ENCODE measurements around the gene WDFY3.

Gene WDFY3, protein sequence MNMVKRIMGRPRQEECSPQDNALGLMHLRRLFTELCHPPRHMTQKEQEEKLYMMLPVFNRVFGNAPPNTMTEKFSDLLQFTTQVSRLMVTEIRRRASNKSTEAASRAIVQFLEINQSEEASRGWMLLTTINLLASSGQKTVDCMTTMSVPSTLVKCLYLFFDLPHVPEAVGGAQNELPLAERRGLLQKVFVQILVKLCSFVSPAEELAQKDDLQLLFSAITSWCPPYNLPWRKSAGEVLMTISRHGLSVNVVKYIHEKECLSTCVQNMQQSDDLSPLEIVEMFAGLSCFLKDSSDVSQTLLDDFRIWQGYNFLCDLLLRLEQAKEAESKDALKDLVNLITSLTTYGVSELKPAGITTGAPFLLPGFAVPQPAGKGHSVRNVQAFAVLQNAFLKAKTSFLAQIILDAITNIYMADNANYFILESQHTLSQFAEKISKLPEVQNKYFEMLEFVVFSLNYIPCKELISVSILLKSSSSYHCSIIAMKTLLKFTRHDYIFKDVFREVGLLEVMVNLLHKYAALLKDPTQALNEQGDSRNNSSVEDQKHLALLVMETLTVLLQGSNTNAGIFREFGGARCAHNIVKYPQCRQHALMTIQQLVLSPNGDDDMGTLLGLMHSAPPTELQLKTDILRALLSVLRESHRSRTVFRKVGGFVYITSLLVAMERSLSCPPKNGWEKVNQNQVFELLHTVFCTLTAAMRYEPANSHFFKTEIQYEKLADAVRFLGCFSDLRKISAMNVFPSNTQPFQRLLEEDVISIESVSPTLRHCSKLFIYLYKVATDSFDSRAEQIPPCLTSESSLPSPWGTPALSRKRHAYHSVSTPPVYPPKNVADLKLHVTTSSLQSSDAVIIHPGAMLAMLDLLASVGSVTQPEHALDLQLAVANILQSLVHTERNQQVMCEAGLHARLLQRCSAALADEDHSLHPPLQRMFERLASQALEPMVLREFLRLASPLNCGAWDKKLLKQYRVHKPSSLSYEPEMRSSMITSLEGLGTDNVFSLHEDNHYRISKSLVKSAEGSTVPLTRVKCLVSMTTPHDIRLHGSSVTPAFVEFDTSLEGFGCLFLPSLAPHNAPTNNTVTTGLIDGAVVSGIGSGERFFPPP (N-terminal part only)

GRCh38 chr4:84966382-84967242 lies at the start of gene WDFY3:
Gene WDFY3, minus strand, starts transcription at chr4:84966690. Its CDS starts 106,099 bp downstream, at chr4:84860591.
- no peak for DNase-seq (ENCODE audit: low read depth, low spot score)

DNA sequence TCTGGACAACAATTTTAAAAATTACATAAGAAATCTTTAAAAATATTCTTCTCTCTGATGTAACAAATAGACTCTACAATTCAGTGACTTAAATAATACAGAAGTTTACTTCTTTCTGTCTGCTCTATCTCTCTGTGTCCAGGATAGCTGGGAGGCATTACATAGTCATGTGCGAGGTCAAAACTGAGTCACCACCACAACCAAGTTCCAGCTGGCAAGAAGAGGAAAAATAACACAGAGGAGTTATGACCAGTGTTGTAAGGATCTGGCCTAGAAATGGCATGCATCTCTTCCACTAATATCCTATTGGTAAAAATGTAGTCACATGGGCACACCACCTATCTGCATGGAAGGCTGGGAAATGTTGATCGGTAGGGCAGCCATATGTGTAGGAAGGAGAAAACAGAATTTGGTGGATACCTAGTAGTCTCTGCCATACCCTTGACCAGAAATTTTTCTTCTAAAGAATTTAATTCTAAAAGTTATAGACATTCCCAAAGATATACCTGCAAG lies 39.4 kb upstream of the WDFY3 start:
- no peak for DNase-seq (ENCODE audit: low read depth, low spot score)

GRCh38 chr4:85000343-85000742 lies 33.9 kb upstream of the WDFY3 start:
- no peak for DNase-seq (ENCODE audit: low read depth, low spot score)

GRCh38 chr4:84995386-84995785 lies 28.9 kb upstream of the WDFY3 start:
- DNase-seq (ENCODE audit: low read depth, low spot score) = no peak

GRCh38 chr4:84994280-84994679 lies 27.8 kb upstream of the WDFY3 start:
- no peak for DNase-seq (ENCODE audit: low read depth, low spot score)

- no peak for DNase-seq (ENCODE audit: low read depth, low spot score)
Measured at GRCh38 chr4:84985952-84986351, 19.5 kb upstream of the WDFY3 start.

DNA sequence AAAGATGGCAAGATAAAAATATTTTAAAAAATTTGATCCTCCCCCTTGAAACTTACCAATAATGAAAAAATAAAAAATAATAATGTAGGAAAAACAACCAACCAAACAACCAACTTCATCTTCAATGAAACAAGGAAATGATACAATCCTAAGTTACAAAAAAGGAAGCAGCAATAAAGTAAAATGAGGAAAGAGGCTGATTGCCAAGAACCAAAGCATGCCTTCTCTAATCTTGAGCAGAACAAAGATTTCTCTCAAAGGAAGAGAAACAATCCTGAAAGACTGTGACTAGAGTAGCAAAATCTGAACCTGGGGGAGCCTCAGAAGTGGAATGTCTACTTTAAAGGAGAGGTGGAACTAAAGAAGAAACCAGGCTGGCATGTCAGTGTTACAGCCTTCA lies 10.9 kb upstream of the WDFY3 start:
- DNase-seq (ENCODE audit: low read depth, low spot score) = no peak

DNA sequence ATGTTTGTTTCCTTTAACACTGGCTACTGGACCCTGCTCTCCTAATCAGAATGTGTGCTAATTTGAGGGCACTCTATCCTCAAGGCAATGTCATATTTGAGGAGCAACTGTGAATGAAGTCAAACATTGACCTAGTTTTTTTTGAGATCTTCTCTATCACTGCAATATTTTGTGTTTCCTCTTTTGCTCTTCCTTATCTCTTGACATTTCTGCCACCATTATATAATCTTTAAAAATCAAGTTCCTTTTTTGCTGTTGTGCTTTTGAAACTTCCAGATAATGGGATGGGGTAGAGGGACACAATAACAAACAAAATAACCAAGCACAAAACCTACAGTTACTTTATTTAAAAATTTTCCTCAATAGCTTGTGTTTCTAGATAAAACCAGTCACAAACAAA lies 7.4 kb upstream of the WDFY3 start:
- DNase-seq (ENCODE audit: low read depth, low spot score) = no peak

DNA sequence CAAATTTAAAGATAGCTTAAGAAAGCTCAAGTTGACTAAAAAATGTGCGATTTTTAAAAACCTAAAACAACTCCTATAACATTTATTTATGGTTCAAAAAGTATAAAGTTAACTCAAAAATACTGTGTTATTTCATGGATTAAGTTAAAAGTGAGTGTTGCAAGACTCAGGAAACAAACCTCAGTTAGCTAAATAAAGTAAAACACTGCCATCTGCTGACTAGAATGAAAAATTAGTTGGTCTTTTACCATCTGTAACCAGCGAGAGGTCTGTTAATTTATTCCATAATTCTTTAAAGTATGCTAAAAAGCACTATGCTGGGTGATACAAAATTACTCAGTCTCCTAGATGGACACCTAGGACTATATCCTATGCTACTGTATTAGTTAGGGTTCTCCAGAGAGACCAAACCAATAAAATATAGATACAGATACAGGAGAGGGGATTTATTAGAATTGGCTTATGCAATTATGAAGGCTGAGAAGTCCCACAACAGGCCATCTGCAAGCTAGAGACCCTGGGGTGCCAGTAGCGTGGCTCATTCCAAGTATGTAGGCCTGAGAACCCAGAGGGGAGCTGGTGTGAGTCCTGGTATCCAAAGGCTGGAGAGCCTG lies 4.9 kb upstream of the WDFY3 start:
- no peak for DNase-seq (ENCODE audit: low read depth, low spot score)

DNA sequence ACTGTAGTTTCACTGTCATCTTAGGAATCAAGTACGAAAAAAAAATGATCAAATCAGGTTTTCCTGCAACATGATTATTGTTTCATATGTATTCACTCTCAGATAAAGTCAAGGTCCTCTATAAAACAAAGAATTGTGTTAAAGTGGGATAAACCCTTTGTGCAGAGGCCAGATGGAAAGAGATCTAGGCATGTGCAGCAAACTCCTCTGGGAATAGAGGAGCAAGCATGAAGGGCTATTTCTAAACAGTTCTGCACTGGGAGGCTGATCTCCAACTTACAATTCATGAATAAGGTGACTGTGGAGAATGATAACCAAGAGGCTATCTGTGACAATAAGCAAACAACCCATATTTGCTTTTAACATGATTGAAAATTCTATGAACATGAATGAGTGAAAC lies 2.4 kb upstream of the WDFY3 start:
- no peak for DNase-seq (ENCODE audit: low read depth, low spot score)

DNA sequence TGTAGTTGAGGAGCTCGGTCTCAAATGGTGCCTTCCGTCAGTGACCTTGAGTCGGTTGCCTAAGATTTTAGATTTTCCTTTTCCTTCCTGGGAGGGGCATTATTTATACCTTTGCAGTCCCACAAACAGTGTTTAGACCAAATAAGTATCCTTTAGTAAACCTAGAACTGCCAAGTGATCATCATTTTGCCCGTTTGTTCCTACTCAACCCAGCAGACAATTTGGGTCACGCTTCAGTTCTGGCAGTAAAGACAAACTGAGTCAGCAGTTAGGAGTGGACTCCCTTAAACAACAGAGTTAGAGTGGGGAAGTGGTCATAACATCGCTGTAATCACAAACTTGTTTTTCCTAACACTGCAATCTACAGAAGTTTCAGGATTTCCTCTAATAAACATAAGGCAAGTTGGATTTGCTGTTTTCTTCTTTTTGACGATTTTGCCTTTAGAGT lies 777 bp upstream of the WDFY3 start:
- DNase-seq (ENCODE audit: low read depth, low spot score) = no peak

DNA sequence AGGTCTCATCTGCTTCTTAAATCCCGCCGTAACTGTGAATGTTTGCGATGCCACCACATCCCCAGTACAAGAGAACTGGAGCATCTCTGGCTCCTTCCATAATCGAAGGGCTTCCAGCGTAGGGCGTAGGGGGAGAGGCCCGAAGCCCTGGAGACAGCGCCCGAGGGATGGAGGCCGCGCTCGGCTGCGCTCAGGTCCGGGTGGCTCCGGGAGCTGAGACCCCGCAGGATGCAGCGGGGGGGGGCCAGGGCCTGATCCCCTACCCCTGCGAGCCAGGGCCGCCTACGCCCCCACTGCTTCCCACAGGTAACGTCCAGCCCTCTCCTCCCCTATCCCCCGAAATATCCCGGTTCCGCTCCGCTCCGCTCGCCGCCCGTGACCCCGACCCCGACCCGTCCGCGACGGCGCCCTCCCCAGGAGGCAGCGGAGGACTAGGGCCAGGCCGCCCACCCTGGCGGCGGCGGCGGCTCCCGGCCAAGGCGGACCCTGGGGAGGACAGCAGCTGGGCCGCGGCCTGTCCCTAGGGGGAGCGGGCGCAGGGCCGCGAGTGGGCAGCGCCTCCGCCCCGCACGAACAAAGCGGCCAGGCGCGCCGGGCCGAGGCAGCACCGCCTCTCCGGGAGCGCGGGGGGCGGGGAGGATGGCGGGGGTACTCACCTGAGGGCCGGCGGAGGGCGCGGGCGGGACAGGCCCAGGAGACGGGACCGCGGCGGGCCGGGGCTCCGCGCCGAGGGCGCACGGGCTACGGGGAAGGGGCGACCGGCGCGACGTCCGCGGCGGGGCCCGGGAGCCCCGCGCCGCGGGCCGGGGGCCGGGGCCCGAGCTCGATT lies 723 bp downstream of the WDFY3 start:
- no peak for DNase-seq (ENCODE audit: low read depth, low spot score)

DNA sequence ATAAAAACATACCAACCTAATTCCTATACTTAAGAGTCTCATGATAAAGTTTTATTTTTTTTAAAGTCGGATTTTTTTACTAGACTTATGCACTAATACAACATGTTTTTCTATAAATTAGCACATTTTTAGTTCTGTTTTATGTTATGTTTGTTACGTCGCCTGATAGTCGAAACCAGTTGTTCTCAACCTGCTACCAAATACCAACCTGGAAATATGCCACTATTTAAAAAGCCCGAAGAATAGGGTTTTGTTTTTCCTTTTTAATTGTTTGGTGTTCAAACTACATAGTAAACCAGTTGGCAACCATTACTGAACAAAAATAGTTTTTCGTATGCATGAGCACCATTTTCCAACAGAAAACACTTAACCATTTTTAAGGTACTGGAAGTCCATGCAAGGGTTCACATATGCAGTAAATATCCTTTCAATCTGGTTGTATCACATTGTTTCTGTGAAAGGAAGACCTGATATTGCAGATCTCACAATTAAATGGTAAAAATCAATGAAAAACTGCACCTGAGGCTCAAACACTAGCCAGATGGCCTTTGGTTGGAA lies 1.4 kb downstream of the WDFY3 start:
- no peak for DNase-seq (ENCODE audit: low read depth, low spot score)

DNA sequence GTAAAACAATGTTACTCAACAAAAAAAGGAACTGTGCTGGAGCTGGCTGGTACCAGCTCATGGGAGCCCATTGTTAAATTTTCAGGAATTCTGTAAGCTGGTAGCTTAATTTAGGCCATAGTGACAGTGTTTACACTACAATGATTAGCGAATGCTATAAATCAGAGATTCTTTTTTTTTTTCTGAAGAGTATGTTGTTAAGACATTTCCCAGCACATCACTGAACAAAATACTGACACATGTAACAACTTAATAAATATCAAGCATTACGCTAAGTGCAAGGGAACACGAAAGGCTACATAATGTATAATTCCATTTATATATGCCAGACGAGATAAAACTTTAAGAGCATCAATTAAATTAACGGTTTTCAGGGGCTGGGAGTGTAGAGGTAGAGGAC lies 4.4 kb downstream of the WDFY3 start:
- no peak for DNase-seq (ENCODE audit: low read depth, low spot score)

DNA sequence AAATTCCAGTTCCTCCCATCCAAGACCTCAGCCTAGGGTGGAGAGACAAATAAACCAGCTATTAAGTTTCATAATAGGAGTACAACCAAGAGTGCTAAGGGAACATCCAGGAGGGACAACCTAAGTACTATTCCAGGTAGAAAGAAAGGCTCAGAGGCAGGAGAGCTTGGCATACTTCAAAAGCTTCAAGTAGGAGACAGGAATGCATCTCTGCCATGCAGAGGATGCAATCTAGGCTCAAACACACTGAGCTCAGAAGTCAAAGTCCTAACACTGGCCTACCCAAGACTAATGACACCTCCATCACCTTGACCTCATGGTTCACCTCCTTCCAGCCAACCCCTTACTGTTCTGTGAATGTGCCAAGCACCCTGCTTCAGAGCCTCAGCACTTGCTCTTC lies 8.1 kb downstream of the WDFY3 start:
- no peak for DNase-seq (ENCODE audit: low read depth, low spot score)

- no peak for DNase-seq (ENCODE audit: low read depth, low spot score)
Measured at GRCh38 chr4:84957514-84958420, 8.7 kb downstream of the WDFY3 start.

DNA sequence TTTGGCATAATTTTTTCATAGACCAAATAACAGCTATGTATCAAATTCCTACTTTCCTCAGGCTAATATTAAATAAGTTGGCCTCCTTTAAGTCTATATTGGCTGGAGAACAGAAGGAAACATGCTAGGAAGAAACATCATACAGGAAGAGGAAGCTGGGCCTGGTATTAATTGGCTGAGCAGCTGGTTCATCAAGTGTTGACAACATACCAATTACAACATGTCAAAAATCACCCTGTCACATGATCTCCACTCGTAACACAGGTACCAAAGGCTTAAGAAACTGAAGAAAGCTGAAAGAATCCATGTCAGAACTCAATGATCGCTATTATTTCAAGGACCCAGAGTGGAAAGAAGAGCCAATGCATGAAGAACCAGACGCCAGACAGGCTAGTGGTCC lies 10.5 kb downstream of the WDFY3 start:
- no peak for DNase-seq (ENCODE audit: low read depth, low spot score)

- no peak for DNase-seq (ENCODE audit: low read depth, low spot score)
Measured at GRCh38 chr4:84954982-84955567, 11.4 kb downstream of the WDFY3 start.
